MG63 (cell line): ENCODE measurements around the gene ARHGAP22. TPM values are rescaled to one million over a fixed set of nuclear protein-coding genes. Genes with fewer than 3 reads are reported as not detected.

Experiments
- DNase-seq: peaks from one replicate; pipeline ENCODE4 v3.0.0-alpha.2; 2020
- H3K27me3 ChIP-seq: fragments of 250-450 bp; sonication (Bioruptor Pico); 2 replicates; pipeline ENCODE4 v1.5.1; 2020; ENCODE audit warnings: mild to moderate bottlenecking, moderate library complexity
- H3K36me3 ChIP-seq: fragments of 250-450 bp; sonication (Bioruptor Pico); 2 replicates; pipeline ENCODE4 v1.5.1; 2020; ENCODE audit warnings: mild to moderate bottlenecking, moderate library complexity
- H3K4me3 ChIP-seq: fragments of 250-450 bp; sonication (Bioruptor Pico); 2 replicates; pipeline ENCODE4 v1.5.1; 2020; ENCODE audit warnings: mild to moderate bottlenecking, moderate library complexity
- H3K9me3 ChIP-seq: fragments of 250-450 bp; sonication (Bioruptor Pico); 2 replicates; pipeline ENCODE4 v1.5.1; 2020; ENCODE audit warnings: mild to moderate bottlenecking, moderate library complexity
- total RNA-seq: library from RNA; depleted of rRNA; stranded (reverse); fragments of >200 nt; shearing (Covaris generic); gene quantifications from 2 replicates; pipeline ENCODE4 v1.2.3, GENCODE V29; 2014; ENCODE audit warnings: low replicate concordance

ARHGAP22 gene
- total RNA-seq, 1 experiment from 2014 or later, result 23.2 TPM

DNA sequence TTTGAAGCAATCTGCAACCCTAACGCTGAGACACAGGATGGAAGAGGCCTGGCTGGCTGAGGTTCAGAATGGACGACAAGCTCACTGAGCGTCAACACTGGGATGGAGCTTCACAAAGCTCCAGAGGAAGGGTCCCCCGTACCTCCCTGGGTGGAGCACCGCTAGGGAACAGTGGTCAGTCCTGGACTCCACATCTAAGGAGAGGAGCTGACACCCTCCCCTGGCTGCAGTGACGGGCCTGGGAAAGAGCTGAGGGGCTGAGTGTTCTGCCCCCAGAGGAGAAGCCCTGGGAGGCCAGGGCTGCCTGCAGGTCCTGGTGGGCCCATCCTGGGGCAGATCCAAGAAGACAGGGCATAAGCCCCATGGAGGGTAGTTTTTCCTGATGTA is 146.2 kb downstream of the ARHGAP22 start:
- no peak for DNase-seq
- Histone ChIP-seq H3K36me3 (no peaks in the 10 kb centered on the region), H3K27me3 (no peaks in the 10 kb centered on the region), H3K4me3 (no peak overlapping the region), H3K9me3 (no peaks in the 10 kb centered on the region)

DNA sequence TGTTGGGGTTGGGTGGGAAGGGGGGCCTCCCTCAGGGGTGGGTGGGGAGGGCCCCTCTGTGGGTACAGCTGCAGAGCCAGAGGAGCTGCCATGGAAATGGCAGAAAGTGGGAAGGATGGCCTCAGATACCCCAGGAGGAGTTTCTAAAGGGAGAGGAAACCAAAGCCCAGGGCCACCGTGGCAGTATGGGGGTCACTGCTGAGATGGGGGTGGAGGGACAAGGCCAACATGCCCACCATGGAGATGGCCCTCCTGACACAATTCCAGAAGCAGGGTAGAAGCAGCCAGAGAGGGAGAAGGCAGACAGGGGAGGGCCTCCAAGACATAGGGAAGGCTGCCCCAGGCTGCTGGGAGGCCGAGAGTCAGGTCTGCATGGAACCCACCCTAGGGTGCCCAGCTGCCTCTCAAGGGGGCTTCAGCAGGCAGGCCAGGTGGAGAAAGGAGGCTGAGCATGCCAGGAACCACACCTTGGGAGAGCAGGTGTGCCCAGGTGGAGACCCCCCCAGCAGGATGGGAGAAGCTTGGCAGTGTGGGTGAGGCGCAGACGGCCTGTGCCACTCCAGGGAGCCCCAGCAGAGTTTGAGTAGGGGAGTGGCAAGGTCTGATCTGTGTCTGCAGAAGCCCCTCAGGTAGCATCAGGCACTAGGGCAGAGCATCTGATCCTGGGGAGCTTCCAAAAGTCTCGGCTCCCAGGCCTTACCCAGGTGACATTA is 146.8 kb downstream of the ARHGAP22 start:
- H3K36me3 ChIP-seq, result no peaks in the 10 kb centered on the region
- no peaks in the 10 kb centered on the region for H3K9me3 ChIP-seq
- no peak for DNase-seq
- H3K27me3 ChIP-seq, result no peaks in the 10 kb centered on the region
- H3K4me3 ChIP-seq, result no peak overlapping the region

DNA sequence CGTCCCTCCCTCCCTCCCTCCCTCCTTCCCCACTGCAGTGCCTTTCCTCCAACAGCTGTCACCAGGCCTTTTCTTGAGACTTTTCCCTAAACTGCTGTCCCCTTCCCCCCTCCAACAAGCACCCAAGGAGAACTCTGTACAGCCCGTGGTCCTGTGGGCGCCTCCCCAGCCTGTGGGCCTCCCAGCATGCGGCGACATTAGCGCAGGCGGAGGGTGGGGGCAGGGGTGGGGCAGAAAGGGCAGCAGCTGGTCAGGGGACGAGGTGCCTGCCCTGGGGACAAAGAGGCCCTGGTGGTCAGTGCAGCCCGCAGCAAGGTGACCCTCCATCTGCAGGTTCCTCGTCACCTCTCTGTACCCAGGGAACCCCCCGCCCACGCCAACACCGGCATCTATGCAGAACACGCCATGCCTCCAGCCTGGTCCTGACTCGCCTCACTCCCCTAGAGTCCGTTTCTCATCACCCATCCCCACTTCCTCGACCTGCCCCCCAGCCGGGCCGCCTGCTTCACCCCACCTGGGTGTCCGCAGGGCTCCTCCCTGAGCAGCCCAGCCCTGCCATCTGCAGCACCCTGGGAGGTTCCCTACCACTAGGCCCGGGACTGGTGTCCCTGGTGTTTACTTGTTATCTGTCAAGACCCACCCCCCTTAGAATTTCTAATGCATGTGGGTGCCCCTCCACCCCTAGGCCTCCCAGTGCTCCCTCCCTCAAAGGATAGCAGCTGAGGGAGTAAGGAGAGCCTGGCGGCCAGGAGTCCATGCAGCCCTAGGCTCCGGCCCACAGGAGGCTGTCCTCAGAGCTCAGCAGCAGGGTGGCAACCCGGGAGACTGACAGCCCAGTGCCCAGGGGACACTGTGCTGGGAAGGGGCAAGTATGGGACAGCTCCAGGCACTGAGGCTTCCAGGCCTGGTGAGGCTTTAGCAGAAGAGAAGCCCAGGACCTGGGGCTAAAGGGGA is 147.8 kb downstream of the ARHGAP22 start:
- Histone ChIP-seq H3K9me3 (no peaks in the 10 kb centered on the region), H3K27me3 (no peaks in the 10 kb centered on the region), H3K4me3 (no peak overlapping the region), H3K36me3 (peaks cover 3% of the 10 kb centered on the region)
- DNase-seq, result no peak

DNA sequence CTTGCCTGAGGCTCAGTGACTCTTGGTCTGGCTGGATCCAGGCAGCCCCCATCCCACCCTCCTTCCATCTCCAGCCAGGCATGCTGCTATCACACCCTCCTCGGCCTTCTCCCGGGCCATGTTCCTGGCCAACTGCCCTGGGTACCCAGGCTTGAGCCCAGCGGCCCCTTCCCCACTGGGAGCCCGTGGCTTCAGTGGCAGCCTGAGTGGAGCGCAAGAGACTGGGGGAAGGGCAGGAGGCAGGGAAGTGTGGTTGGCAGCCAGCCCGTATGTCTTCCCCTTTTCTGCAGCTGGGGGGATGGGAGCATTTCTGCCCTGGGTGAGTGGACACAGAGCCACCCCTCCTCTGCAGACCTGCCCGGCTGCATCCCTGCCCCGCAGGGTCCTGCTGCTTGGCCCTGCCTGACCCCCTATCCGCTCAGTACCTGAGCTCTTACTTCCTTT is 148.5 kb downstream of the ARHGAP22 start:
- Histone ChIP-seq H3K27me3 (no peaks in the 10 kb centered on the region), H3K36me3 (peaks cover 3% of the 10 kb centered on the region), H3K9me3 (no peaks in the 10 kb centered on the region), H3K4me3 (no peak overlapping the region)
- no peak for DNase-seq

DNA sequence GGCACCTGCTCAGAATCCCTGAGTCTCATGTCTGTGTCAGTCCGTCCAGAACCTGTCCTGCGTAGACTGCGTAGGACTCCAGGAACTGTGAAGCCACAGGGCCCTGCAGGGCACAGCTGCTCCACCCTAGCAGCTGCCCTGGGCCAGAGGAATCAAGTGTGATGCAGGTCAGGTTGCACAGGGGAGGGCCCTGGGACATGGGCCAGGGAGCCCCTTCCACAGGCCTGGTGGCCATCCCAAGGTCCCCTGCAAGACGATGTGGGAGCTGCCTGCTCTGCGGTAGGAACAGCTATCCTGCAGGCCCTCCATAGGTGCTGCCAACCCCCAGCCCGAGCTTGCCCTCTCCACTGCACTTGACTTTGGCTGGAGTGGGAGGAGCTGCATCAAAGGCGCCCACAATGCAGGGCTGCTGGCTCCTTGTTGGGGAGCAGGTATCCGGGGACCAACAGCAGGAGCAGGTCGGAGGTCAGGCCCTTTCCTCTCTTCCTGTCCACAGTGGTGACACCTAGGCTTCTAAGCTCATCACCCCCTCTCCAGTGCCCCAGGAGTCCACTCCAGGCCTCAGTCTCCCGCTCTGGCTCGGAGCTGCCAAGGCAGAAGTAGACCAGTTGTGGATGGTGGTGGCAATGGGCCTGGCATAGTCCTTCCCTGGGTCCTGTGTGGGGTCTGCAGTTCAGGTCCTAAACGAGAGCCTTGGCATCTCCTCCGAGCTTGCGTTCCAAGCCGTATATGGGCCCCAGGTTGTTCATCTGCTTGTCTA is 149.3 kb downstream of the ARHGAP22 start:
- Histone ChIP-seq H3K36me3 (peaks cover 5% of the 10 kb centered on the region), H3K9me3 (no peaks in the 10 kb centered on the region), H3K4me3 (no peak overlapping the region), H3K27me3 (no peaks in the 10 kb centered on the region)
- no peak for DNase-seq

DNA sequence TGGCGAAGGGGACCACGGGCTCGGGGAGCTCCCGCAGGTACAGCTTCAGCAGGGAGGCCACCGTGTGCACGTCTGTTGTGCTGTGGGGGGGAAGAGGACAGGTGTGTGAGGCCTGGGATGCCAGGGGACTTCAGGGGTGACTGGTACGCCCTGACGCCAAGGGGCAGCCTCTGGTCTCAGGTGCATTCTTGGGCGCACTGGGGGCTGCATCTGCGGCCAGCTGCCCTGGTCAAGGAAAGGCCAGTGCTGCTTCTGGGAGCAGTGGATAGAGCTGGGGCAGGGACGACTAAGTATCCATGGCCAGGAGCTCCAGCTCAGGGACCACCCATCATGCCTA is 149.8 kb downstream of the ARHGAP22 start:
- H3K36me3 ChIP-seq, result peaks cover 5% of the 10 kb centered on the region
- DNase-seq, result no peak

DNA sequence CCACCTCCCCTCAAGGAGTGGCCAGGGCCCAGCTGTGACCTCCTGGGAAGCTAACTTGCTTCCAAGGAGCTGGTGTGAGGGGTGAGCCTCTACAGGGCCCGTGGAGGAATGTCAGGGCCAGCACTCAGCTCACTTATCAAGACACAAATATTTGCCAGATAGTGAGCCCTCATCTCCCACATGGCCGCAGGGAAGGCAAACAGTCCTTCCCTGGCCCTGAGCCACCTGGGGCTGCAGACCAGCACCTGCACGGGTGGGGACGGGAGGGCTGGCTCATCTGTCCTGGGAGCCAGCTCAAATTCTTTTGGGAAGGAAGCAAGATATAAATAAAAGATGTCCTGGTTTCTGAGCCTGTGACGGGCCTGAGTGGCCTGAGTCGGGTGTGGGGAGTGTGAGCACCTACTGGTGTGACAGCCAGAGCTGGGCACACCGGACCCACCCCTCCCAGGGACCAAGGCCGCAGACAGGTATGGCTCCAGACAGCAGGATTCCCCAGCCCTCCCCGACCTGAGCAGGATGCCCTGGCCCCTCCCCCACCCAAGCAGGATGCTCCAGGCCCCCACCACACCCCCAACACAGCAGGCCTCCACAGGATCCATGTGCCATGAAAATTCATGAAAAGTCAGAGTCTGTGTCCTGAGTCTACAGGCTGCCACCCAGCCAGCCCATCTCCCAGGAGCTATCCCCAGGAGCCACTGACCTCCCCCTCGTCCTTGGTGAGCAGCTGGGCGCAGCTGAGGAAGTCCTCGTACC is 150.4 kb downstream of the ARHGAP22 start:
- H3K36me3 ChIP-seq, result peaks cover 5% of the 10 kb centered on the region
- no peak overlapping the region for H3K4me3 ChIP-seq
- H3K9me3 ChIP-seq, result no peaks in the 10 kb centered on the region
- DNase-seq, result no peak
- no peaks in the 10 kb centered on the region for H3K27me3 ChIP-seq

More for the DNA sequence above, 149.8 kb downstream of the ARHGAP22 start:
- no peaks in the 10 kb centered on the region for H3K27me3 ChIP-seq
- no peaks in the 10 kb centered on the region for H3K9me3 ChIP-seq
- no peak overlapping the region for H3K4me3 ChIP-seq

DNA sequence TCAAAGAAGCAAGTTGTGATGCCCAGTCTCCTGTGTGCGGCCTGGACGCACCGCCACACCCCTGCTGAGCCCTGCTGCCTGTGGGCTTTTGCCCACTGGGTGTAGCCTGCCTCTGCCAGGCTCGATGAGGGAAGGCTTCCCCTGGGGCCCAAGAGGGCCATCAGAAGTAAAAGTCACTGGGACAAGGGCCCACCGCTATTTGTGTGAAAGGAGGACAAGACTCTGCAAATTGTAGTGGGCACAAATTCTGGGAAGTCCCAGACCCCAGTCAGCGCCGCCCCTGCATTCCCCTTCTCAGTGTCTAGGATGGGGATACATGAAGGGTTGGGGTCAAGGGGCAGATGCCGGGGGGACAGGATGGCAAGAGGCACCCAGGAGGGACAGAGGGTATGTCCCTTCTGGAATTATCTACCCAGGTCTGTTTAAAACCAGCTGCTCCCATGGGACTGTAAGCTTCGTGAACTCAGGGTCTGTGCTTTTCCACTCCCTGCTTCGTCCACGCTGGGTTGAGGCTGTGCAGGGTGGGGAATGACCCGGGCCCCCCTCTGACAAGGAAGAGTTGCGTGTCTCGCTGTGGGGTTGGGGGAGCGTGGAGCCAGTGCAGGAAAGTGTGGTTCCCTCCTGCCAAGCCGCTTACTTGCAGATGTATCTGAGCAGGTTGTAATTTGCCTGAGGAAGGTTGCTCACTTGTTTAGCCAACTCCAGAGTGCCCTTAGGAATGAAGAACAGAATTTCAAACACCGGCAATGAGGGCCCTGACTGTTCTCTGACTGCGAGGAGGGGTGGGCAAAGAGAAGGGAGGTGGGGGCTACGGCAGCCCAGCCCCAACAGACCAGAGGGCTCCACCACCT is 151.2 kb downstream of the ARHGAP22 start:
- Histone ChIP-seq H3K36me3 (peaks cover 5% of the 10 kb centered on the region), H3K9me3 (no peaks in the 10 kb centered on the region), H3K4me3 (no peak overlapping the region), H3K27me3 (no peaks in the 10 kb centered on the region)
- no peak for DNase-seq

DNA sequence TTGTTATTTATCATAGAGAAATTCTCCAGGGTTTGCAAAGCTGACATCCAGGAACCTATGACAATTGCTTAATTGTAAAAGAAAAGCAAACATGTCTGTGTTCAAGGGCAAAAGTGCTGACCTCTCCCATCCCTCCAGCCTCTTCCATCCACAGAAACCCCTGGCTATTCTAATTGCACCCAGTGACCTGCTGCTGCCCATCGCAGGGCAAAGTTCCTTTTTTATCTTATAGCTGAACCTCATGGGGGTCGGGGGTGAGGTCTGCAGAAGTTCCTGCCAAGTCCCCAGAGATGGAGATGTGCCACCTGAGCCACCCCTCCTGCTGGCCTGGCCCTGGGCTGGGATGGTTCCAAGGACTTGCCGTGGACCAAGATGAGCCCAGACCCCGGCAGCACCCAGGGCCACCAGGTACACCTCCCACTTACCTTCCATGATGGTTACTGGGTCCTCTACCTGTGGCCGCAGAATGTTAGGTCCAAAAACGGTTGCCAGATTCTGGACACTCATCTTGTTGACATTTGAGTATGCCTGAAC is 151.9 kb downstream of the ARHGAP22 start:
- no peaks in the 10 kb centered on the region for H3K9me3 ChIP-seq
- no peak overlapping the region for H3K4me3 ChIP-seq
- DNase-seq, result no peak
- H3K27me3 ChIP-seq, result no peaks in the 10 kb centered on the region
- peaks cover 5% of the 10 kb centered on the region for H3K36me3 ChIP-seq

DNA sequence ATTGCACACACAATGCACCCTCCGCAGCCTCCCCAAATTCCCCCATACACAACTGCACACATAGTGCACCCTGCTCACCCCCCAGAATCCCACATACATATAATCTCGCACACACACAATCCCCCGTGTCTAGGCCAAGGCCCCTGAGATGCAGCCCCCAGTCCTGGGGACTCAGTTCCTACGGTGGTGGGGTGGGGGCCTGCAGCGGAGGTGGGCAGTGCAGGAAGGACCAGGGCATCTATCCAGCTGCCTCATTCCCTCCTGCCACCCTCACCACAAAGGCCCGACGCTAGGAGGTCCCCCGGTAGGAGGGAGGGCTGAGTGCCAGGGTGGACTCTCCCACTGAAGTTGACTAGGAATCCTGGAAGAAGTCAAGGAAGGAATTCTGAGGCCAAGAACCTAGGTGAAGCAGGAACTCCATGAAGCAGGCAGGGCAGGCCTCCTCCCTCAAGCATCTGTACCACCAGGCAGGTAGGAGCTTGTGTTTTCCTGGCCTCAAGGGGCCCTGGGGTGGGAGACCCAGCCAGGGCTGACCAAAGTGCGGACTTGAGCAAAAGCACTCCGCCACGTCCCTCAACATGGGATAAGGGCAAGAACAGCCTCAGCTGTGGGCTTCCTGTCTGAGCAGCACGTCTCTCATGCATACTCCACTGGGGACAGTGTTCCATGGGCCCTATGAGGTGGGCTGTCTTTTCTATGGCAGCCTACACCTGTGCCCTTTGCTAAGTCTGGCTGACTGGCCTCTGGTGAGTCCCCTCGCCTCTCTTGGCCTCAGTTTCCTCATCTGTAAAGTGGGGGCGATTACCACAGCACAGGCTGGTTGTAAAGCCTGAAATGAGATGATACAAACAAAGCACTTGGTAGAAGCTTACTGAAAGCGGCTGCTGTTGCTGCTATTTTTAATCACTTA is 152.6 kb downstream of the ARHGAP22 start:
- DNase-seq, result no peak
- Histone ChIP-seq H3K9me3 (no peaks in the 10 kb centered on the region), H3K36me3 (peaks cover 5% of the 10 kb centered on the region), H3K27me3 (no peaks in the 10 kb centered on the region), H3K4me3 (no peak overlapping the region)

DNA sequence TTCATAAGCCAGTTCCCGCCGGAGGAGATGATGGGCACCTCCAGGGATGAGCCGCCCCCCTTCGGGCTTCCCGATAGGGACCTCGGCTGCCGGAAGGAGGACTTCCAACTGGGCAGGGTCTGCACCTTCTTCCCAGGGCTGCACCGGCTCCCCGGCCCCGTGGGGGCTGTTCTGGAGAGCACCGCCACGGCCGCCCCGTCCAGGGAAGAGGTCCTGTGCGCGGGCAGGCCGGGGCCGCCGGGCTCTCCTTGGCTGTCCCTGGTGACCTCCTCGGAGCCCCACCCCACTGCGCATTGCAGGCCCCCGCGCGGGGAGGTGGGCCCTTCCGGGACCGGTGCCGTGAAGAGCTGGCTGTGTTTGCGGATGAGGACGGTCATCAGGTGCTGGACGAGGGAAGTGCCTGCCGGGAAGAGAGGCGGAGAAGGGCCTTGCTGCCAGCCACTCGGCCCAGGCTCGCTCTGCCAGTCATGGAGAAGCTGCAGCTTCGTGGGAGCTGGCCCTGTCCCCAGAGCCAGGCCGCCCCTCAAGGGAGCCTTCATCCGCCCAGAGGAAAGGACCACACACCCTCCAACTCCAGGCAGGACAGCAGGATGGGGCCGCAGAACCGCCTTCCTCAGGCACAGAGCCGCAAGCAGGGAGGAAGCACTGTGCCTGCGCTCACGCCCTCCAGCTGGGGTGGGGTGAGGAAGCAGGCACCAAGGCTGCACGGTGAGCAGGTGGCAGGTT is 154.0 kb downstream of the ARHGAP22 start:
- H3K27me3 ChIP-seq, result no peaks in the 10 kb centered on the region
- H3K36me3 ChIP-seq, result peaks cover 5% of the 10 kb centered on the region
- H3K9me3 ChIP-seq, result no peaks in the 10 kb centered on the region
- no peak overlapping the region for H3K4me3 ChIP-seq
- no peak for DNase-seq

DNA sequence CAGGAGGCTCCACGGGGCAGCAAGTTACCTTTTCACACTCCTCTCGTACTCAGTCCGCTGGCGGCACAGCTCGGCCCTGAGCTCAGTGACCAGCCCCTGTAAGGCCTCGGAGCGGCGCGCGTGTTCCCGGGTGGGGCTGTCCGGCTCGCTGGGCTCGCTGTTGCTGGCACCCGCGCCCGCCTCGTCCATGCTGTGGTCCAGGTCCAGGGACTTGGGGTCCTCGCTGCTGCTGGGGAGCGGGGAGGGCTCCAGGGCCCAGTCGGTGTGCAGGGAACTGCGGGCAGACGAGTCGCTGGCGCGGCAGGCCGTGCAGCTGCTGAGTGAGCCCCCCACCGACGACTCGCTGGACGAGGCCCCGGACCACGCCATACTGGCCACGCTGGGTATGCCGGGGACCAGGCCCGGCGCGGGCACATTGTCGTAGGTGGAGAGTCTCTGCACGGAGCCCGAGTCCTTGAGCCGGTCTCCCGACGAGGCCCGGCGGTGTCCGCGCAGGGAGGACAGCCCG is 154.6 kb downstream of the ARHGAP22 start:
- H3K9me3 ChIP-seq, result no peaks in the 10 kb centered on the region
- DNase-seq, result no peak
- no peak overlapping the region for H3K4me3 ChIP-seq
- no peaks in the 10 kb centered on the region for H3K27me3 ChIP-seq
- H3K36me3 ChIP-seq, result peaks cover 5% of the 10 kb centered on the region

DNA sequence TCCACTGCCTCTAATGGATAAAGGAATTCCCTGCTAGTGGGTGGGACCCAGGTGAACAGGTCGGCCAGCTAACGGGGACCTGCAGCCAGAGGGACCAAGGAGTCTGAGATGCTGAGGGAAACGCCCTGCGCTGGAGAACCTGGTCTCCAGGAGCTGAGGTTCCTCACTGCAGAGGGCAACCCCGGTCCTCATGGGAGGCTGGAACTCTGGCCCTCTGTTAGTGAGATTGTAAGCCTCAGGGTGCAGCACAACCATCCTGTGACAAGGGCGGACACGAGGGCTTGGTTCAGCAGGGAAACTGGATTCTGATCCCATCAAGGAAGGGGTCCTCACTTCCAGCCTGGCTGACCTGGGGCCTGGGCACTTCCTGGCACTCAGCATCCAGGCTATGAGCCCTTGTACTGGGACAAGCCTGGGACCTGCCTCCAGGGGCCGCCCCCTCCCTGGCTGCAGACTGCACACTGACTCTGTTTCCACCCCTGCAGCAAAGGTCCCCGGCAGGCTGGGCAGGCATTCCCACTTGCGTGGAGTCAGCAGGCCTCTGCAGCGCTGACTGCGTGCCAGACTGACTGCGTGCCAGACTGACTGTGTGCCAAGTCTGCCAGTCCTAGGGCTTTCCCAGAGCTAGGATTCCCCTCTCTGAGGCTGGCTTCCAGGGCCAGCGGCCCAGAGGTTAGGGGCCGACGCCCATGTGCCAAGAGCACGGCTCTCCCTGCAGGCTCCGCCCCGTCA is 155.2 kb downstream of the ARHGAP22 start:
- H3K36me3 ChIP-seq, result peaks cover 5% of the 10 kb centered on the region
- H3K27me3 ChIP-seq, result no peaks in the 10 kb centered on the region
- peak; percentile 43 for DNase-seq
- H3K9me3 ChIP-seq, result no peaks in the 10 kb centered on the region
- no peak overlapping the region for H3K4me3 ChIP-seq
